Smooth muscle cell (in vitro differentiated cells): ENCODE results near the gene TBC1D4. TPM values are rescaled to one million over a fixed set of nuclear protein-coding genes. Genes with fewer than 3 reads are reported as not detected.

Experiments used
- DNase-seq: peaks from one replicate; lab custom pipeline; 2025; ENCODE audit not compliant: unreplicated experiment; lab: John Stamatoyannopoulos, UW
- H2AFZ ChIP-seq: fragments of 200-600 bp; sonication (generic); 2 replicates; pipeline ENCODE4 v1.6.0; 2016; ENCODE audit warnings: antibody characterized with exemption, low read depth, mild to moderate bottlenecking
- H3F3A ChIP-seq: fragments of 200-600 bp; sonication (generic); 2 replicates; pipeline ENCODE4 v1.6.0; 2017; ENCODE audit warnings: antibody characterized with exemption, low read depth
- H3K27ac ChIP-seq: fragments of 200-600 bp; sonication (generic); 2 replicates; pipeline ENCODE4 v1.5.1; 2016; ENCODE audit warnings: low read depth, mild to moderate bottlenecking
- H3K27me3 ChIP-seq: fragments of 200-600 bp; sonication (generic); 2 replicates; pipeline ENCODE4 v1.6.1; 2016; ENCODE audit warnings: low read depth, mild to moderate bottlenecking
- H3K36me3 ChIP-seq: fragments of 200-600 bp; sonication (generic); 2 replicates; pipeline ENCODE4 v1.5.1; 2016; ENCODE audit warnings: low read depth
- H3K4me1 ChIP-seq: fragments of 200-600 bp; sonication (generic); 2 replicates; pipeline ENCODE4 v1.5.1; 2016; ENCODE audit warnings: low read depth
- H3K4me2 ChIP-seq: fragments of 200-600 bp; sonication (generic); 2 replicates; pipeline ENCODE4 v1.6.0; 2016; ENCODE audit warnings: mild to moderate bottlenecking
- H3K4me3 ChIP-seq: fragments of 200-600 bp; sonication (generic); 2 replicates; pipeline ENCODE4 v1.5.1; 2016; ENCODE audit warnings: mild to moderate bottlenecking
- H3K79me2 ChIP-seq: fragments of 200-600 bp; sonication (generic); 2 replicates; pipeline ENCODE4 v1.6.0; 2016; ENCODE audit warnings: low read depth, mild to moderate bottlenecking
- H3K9ac ChIP-seq: fragments of 200-600 bp; sonication (generic); 2 replicates; pipeline ENCODE4 v1.6.0; 2016; ENCODE audit warnings: low read depth
- H3K9me3 ChIP-seq: fragments of 200-600 bp; sonication (generic); replicated peaks from 2 replicates; pipeline ENCODE4 v1.5.1; 2016; ENCODE audit warnings: low read depth
- H4K20me1 ChIP-seq: fragments of 200-600 bp; sonication (generic); 2 replicates; pipeline ENCODE4 v1.6.0; 2016; ENCODE audit warnings: low read depth
- WGBS: methylation state at CpG from one replicate; pipeline ENCODE4 v1.1.7; 2016; ENCODE audit warnings: low lambda C conversion rate; 5-methylcytosine and 5-hydroxymethylcytosine counted together
- polyA plus RNA-seq: library from polyadenylated mRNA; unstranded; fragments of >200 nt; fragmentation: Nextera tagmentation; extraction: Ambion mirVana; gene quantifications from 2 replicates; pipeline ENCODE4 v1.2.1, GENCODE V29; 2016
- total RNA-seq: library from RNA; depleted of rRNA; stranded (reverse); fragments of >200 nt; gene quantifications from 2 replicates; pipeline ENCODE4 v1.2.3, GENCODE V29; 2014
- TF ChIP-seq, protein P1 (sequence below): fragments of 200-600 bp; sonication (generic); IDR thresholded peaks from 2 replicates; pipeline ENCODE4 v1.5.1; 2017; ENCODE audit warnings: borderline replicate concordance, mild to moderate bottlenecking, antibody characterized with exemption; ENCODE audit not compliant: insufficient read depth, poor library complexity, severe bottlenecking

Gene TBC1D4
- total and polyA plus RNA-seq, 2 experiments from 2014 or later = 7.7 to 21.9 TPM

GRCh38 chr13:75485286-75486062 is 3.5 kb upstream of the TBC1D4 start:
- H4K20me1 ChIP-seq = peaks cover 4% of the 10 kb centered on the region
- H3K9me3 ChIP-seq = no peaks in the 10 kb centered on the region
- peak overlapping the region; percentile 35 for H3K9ac ChIP-seq
- no peaks in the 10 kb centered on the region for H3K36me3 ChIP-seq
- TF ChIP-seq, protein P1, sequence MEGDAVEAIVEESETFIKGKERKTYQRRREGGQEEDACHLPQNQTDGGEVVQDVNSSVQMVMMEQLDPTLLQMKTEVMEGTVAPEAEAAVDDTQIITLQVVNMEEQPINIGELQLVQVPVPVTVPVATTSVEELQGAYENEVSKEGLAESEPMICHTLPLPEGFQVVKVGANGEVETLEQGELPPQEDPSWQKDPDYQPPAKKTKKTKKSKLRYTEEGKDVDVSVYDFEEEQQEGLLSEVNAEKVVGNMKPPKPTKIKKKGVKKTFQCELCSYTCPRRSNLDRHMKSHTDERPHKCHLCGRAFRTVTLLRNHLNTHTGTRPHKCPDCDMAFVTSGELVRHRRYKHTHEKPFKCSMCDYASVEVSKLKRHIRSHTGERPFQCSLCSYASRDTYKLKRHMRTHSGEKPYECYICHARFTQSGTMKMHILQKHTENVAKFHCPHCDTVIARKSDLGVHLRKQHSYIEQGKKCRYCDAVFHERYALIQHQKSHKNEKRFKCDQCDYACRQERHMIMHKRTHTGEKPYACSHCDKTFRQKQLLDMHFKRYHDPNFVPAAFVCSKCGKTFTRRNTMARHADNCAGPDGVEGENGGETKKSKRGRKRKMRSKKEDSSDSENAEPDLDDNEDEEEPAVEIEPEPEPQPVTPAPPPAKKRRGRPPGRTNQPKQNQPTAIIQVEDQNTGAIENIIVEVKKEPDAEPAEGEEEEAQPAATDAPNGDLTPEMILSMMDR = no peak
- peak overlapping the region; percentile 82 for H3K27ac ChIP-seq
- no peak overlapping the region for H3K4me3 ChIP-seq
- H3K4me1 ChIP-seq = peaks cover 14% of the 10 kb centered on the region
- no peaks in the 10 kb centered on the region for H3K79me2 ChIP-seq
- no peak for DNase-seq
- H3K4me2 ChIP-seq = peak overlapping the region; percentile 45
- H3F3A ChIP-seq = peaks cover 10% of the 10 kb centered on the region
- H2AFZ ChIP-seq = no peak overlapping the region
- WGBS = 59% methylated on average over 1 of the region's 1 CpG
- no peaks in the 10 kb centered on the region for H3K27me3 ChIP-seq

- Histone ChIP-seq H3K27ac (peak overlapping the region; percentile 47), H4K20me1 (peaks cover 27% of the 10 kb centered on the region), H2AFZ (peak overlapping the region; percentile 56)
Observed at GRCh38 chr13:75482820-75483079, 781 bp upstream of the TBC1D4 start.

GRCh38 chr13:75481176-75482069 is 546 bp downstream of the TBC1D4 start:
- WGBS = under 1% methylated on average over 88 of the region's 100 CpGs
- DNase-seq = peak; percentile 43
- Histone ChIP-seq H3K27ac (no peak overlapping the region), H3K79me2 (peaks cover 26% of the 10 kb centered on the region), H3K4me2 (peak overlapping the region; percentile 96), H4K20me1 (peaks cover 37% of the 10 kb centered on the region), H3K36me3 (no peaks in the 10 kb centered on the region), H3F3A (no peaks in the 10 kb centered on the region), H3K4me3 (peak overlapping the region; percentile 90), H3K4me1 (peaks cover 22% of the 10 kb centered on the region), H3K9ac (no peak overlapping the region), H3K9me3 (no peaks in the 10 kb centered on the region), H2AFZ (peak overlapping the region; percentile 56), H3K27me3 (no peaks in the 10 kb centered on the region)
- TF ChIP-seq, protein P1 = no peak

More at GRCh38 chr13:75482820-75483079, 781 bp upstream of the TBC1D4 start:
- peaks cover 10% of the 10 kb centered on the region for H3F3A ChIP-seq
- peaks cover 22% of the 10 kb centered on the region for H3K4me1 ChIP-seq
- H3K4me2 ChIP-seq = peak overlapping the region; percentile 96
- TF ChIP-seq, protein P1 = no peak
- peak overlapping the region; percentile 90 for H3K4me3 ChIP-seq
- H3K9me3 ChIP-seq = no peaks in the 10 kb centered on the region
- H3K79me2 ChIP-seq = peaks cover 17% of the 10 kb centered on the region
- no peak for DNase-seq
- no peaks in the 10 kb centered on the region for H3K36me3 ChIP-seq
- H3K27me3 ChIP-seq = no peaks in the 10 kb centered on the region
- 0% methylated on average over 1 of the region's 1 CpG for WGBS
- H3K9ac ChIP-seq = peak overlapping the region; percentile 48
